SHP77 treated with DMSO at 0.1 percent for 48 hours (cell line): Measurements from ENCODE around the gene CALM3.

Experiments used
- DNase-seq: peaks from one replicate; lab custom pipeline; 2025; lab: John Stamatoyannopoulos, UW

Gene CALM3

DNA sequence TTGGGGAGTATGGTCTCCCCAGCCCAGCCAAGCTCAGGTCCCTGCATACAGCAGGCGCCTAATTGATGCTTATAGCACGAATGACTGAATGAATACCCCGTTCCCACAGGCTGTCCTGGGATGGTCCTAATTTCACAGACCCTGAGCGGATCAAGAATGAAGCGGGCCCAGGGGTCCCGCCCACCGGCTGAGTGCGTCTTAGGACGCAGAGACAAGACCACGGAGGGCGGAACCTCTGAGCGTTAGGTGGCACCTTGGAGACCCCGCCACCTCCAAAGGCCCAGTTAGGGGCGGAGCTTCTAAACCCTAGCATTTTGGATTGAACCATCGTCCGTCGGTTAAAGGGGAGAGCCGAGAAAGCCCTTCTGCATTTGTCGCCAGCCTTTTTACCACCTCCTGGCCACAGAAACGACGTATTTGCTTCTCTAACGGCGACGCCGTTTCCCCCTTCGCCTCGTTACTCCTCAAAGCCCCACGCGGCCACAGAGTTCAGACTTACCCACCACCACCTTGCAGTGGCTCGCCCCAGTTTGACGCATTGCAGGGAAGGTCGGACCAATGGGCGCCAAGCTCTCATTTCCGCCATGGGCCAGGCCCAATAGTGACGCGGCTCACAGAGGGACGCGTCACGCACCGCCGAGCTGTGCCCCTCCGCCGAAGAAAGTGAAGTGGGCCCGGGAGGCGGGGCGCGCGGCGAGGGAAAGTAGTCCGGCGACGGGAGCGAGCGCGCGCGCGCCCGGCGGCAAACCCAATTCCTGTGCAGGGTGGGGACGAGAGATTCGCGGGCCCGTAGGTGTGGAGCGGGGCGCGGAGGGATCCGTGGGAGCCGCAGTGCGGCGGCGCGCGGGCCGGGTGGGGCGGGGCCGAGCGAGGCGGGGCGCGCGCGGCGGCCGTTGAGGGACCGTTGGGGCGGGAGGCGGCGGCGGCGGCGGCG is 479 bp upstream of the CALM3 start:
- DNase-seq: peak; percentile 97

DNA sequence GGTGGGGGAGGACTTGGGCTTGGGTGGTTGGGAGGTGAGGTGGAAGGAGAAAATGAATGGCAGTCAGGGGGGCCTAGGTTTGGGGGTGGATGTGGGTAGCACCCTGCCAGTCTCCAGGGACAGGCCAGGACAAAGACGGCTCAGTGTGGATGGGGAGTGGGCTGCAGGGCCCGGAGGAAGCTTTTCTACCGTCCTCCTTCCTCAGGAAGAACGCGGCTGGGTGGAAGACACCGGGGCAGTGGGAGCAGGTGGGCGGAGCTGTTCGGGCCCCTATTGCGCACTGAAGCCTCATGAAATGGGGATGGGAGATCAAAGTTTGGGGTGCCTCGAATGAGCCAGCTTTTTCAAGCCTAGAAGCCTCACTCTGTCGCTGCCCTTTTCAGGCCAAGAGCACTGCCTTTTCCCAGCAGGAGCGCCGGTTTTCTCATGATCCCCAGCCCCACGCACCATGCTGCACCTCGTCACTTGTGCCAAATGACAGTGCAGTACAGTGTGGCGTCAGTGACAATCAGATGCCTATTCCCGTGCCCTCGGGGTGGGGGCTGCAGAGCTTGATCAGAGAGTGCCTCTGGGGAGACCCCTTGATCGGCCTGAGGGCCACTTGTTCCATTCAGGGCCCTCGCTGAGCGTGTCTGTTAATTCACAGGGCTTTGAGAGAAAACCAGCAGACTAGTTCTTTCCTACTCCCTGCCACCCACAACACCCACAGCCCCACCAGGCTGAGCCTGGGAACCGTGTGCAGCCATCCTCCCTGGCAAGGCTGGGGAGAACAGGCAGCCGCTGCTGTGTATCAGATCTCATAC is 1.5 kb downstream of the CALM3 start:
- DNase-seq: no peak

GRCh38 chr19:46603195-46603637 is 2.1 kb downstream of the CALM3 start:
- no peak for DNase-seq

DNA sequence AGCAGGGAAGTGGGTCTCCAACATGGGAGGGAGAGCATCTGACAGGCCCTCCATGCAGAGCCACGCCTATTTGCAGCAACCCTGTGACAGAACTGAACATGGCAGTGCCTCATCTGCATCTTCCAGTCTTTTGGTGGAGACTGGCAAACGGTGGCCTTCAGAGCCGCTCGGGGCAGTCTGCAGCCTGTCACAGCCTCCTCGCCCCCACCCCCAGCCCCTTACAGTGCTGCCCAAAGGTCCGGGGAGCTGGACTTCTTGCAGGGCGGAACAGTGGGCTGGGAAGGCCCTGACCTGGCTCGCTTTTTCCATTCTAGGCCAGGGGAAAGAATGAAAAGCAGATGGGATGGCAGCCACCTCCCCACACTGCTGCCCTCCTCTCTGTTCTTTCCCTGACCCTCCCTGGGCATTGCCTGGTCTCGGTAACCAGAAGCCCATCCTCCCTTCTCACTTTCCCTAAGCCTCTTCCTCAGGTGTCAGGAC is 2.7 kb downstream of the CALM3 start:
- DNase-seq: no peak

DNA sequence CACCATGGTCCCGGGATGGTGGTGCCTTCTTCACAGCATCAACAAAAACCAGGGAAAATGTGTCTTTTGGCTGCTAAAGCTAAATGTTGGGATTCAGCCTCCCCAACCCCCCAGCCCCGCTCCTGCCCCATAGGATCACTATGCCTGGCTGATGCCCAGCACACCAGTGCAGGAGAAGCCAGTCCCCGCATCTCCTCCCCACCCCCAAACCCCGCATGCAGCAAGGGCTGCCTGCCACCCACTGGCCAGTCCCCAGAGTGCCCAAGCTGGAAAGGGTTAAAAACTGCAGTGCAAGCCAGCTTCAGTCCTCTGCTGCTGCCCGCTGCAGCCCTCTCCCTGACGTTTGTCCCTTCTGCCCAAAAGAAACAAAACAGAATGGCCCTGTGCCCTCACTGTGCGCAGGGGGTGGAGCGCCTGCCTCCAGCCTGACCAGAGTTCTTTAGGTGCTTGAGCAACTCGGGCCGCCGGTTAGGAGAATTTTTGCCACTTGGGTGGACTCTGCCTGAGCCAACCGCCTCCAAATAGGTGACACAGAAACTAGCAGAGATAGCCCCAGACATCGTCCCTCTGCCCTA is 3.7 kb downstream of the CALM3 start:
- DNase-seq: no peak

GRCh38 chr19:46605356-46605821 is 4.3 kb downstream of the CALM3 start:
- DNase-seq: no peak

GRCh38 chr19:46606019-46606418 is 4.9 kb downstream of the CALM3 start:
- DNase-seq: no peak

GRCh38 chr19:46606681-46607447 is 5.7 kb downstream of the CALM3 start:
- no peak for DNase-seq

DNA sequence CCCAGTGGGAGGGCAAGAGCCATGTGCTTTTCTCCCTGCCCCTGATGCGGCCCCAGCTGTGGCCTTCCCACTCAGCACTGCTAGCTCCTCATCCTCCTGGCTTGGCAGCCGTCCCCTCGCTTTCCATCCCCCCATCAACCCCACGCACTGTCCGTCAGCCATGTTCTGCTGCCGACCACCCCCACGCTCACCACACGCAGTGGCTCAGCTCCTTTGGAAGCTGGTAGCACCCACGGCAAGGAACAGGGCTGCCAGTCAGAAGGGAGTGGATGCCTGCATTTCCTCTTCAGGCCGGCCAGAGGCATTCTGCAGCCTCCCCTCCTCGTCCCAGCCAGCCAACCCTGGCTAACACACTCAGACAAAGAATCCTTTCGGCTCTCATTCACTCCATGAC is 6.3 kb downstream of the CALM3 start:
- no peak for DNase-seq

DNA sequence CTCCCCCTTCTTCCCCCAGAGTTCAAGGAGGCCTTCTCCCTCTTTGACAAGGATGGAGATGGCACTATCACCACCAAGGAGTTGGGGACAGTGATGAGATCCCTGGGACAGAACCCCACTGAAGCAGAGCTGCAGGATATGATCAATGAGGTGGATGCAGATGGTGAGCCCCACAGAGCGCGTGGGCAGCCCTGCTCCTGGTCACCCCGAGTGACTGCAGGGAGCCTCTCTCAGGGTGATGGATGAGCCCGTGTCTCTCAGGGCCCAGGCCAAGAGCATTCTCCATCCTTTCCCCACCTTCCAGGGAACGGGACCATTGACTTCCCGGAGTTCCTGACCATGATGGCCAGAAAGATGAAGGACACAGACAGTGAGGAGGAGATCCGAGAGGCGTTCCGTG is 7.0 kb downstream of the CALM3 start:
- no peak for DNase-seq

DNA sequence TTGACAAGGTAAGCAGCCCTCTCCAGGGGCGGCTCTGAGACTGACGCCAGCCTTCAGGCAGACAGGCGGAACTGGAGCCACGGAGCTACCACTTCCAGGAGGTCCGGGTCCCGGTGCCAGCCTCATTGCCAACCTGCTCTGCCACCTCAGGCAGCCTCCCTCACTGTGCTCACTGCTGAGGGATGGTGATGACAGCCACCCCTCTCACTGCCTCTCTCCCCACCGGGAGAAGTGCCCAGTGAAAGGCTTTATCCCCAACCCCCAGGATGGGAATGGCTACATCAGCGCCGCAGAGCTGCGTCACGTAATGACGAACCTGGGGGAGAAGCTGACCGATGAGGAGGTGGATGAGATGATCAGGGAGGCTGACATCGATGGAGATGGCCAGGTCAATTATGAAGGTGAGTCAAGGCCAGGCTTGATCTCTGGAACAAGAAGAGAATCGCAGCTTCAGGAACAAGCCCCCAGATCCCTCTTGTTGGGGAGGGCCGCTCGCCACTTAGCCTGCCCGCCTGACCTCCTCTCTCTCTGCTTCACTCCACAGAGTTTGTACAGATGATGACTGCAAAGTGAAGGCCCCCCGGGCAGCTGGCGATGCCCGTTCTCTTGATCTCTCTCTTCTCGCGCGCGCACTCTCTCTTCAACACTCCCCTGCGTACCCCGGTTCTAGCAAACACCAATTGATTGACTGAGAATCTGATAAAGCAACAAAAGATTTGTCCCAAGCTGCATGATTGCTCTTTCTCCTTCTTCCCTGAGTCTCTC is 7.6 kb downstream of the CALM3 start:
- no peak for DNase-seq

DNA sequence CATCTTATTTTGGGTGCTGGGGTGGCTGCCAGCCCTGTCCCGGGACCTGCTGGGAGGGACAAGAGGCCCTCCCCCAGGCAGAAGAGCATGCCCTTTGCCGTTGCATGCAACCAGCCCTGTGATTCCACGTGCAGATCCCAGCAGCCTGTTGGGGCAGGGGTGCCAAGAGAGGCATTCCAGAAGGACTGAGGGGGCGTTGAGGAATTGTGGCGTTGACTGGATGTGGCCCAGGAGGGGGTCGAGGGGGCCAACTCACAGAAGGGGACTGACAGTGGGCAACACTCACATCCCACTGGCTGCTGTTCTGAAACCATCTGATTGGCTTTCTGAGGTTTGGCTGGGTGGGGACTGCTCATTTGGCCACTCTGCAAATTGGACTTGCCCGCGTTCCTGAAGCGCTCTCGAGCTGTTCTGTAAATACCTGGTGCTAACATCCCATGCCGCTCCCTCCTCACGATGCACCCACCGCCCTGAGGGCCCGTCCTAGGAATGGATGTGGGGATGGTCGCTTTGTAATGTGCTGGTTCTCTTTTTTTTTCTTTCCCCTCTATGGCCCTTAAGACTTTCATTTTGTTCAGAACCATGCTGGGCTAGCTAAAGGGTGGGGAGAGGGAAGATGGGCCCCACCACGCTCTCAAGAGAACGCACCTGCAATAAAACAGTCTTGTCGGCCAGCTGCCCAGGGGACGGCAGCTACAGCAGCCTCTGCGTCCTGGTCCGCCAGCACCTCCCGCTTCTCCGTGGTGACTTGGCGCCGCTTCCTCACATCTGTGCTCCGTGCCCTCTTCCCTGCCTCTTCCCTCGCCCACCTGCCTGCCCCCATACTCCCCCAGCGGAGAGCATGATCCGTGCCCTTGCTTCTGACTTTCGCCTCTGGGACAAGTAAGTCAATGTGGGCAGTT is 8.6 kb downstream of the CALM3 start:
- DNase-seq: no peak

DNA sequence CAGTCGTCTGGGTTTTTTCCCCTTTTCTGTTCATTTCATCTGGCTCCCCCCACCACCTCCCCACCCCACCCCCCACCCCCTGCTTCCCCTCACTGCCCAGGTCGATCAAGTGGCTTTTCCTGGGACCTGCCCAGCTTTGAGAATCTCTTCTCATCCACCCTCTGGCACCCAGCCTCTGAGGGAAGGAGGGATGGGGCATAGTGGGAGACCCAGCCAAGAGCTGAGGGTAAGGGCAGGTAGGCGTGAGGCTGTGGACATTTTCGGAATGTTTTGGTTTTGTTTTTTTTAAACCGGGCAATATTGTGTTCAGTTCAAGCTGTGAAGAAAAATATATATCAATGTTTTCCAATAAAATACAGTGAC is 9.3 kb downstream of the CALM3 start:
- no peak for DNase-seq

DNA sequence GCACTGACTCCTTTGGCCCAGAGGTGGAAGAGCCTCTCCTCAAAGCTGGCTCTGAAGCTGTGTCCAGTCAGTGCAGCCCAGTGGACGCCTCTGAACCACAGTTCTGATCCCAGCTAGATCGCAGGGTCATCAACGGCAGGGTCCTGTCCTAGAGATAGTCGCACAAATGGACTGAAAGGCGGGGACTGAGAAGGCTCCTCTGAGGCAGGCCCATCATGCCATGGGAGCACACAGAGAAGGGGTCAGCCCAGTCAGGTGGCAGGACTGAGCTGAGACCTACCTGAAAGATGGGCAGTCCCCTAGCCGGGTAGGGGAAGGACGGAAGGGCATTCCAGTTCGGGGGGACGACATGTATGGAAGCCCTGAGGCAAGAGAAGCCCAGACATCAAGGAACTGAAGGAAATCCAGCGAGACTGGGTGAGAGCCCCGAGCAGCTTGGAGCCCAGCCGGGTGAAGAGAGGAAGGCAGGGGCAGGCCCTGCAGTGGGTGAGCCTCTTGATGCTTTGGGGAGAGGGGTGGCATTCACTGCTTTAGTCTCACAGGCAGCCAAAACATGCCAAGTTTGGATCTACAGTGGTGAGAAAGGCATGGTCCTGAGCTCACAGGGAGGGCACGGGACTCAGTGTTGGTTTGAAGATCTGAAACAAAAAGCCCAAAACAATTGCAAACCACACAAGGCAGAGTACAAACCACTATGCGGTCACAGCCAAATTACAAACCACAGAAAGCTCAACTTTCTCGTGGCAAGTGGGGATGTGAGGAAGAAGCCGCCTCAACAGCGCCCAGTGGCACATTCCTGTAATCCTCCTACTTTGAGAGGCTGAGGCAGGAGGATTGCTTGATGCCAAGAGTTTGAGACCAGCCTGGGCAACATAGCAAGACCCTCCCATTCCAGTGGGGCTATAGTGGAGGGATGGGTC is 10.0 kb downstream of the CALM3 start:
- DNase-seq: no peak

DNA sequence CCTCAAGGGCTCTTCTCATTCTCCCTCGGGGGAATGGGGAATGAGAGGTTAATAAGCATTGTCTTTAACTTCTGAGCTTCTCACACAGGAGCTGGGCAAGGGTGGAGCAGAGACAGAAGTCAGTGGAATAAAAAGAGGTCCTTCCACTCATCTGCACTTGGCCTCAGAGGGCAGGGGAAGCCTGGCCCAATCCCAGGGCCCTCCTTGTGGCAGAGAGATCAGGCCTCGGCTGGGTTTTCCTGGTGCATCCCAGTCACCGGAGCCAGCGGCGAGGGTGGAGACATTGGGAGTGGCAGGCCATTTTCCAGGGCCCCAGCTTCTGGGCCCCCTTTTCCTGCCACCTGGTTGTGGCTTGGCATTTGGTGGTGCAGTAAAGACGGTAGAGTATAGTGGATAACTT is 10.6 kb downstream of the CALM3 start:
- no peak for DNase-seq

DNA sequence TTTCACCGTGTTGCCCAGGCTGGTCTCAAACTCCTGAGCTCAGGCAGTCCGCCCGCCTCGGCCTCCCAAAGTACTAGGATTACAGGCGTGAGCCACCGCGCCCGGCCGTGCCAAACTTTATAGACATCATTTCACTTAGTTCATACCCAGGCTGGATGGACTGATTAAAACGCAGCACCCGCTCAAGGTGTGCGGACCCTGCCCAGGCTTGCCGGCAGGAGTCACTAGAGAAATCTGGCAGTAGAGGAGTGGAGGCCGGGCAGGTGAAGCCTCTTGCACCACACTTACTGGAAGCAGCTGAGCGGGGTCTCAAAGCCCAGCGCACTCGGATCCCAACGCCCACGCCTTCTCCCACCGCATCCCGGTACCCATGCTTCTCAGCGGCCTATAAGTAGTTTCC is 12.4 kb downstream of the CALM3 start:
- no peak for DNase-seq

GRCh38 chr19:46614114-46614722 is 13.1 kb downstream of the CALM3 start:
- DNase-seq: peak; percentile 69

DNA sequence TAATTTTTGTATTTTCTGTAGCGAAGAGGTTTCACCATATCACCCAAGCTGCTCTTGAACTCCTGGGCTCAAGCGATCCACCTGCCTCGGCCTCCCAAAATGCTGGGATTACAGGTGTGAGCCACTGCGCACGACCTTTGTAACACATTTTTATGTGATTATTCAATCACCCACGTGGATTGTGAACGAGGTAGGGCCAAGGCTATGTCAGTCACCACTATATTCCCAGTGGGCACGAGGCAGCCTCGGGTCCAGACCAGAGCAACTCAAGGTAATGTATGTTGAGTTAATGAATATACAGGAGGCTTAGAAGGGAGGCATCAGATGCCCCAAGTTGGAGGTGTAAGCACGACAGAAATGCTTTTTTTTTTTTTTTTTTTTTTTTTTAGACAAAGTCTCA is 14.8 kb downstream of the CALM3 start:
- no peak for DNase-seq
